Testis (tissue), 2 donors: ENCODE results near the gene COL6A3.

Experiments
- POLR2A ChIP-seq: fragments of 450-650 bp; IDR thresholded peaks from one replicate; pipeline ENCODE4 v1.6.1; 2017; ENCODE audit warnings: antibody characterized with exemption, mild to moderate bottlenecking, moderate library complexity
- TF ChIP-seq, protein P1 (sequence below), 3 experiments: fragments of 450-650 bp in 2 of 3; fragments of 200-600 bp in 1 of 3; sonication (generic) in 1 of 3; IDR thresholded peaks; one replicate each; pipeline ENCODE4 v1.5.1; 2016 to 2019; ENCODE audit warnings: antibody characterized with exemption in 3 of 3, mild to moderate bottlenecking in 2 of 3, moderate library complexity in 1 of 3

DNA sequence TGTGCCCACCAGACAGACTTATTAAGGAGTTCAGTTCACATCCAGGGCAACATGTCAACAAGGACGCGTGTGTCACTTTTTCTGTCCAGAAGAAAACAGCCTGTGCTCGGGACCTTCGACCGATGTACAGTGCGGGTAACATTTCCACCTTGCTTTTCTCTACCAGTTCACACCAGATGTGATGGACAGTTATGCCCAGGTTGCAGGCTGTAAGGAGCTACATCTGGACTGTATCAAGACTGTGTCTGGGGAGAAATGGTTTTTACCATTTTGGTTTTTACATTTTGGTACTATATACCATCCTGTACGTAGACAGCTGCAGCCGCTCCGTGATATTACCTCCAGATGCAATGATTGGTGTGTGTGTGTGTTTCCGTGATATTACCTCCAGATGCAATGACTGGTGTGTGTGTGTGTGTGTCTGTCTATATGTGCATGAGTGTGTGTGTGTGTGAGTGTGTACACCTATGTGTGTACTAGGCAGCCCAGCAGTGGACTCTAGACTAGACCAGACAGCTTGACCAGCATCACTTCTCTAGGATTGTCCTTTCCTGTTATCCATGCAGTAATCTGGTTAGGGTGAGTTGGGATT is 118.0 kb downstream of the COL6A3 start:
- TF ChIP-seq, protein P1, sequence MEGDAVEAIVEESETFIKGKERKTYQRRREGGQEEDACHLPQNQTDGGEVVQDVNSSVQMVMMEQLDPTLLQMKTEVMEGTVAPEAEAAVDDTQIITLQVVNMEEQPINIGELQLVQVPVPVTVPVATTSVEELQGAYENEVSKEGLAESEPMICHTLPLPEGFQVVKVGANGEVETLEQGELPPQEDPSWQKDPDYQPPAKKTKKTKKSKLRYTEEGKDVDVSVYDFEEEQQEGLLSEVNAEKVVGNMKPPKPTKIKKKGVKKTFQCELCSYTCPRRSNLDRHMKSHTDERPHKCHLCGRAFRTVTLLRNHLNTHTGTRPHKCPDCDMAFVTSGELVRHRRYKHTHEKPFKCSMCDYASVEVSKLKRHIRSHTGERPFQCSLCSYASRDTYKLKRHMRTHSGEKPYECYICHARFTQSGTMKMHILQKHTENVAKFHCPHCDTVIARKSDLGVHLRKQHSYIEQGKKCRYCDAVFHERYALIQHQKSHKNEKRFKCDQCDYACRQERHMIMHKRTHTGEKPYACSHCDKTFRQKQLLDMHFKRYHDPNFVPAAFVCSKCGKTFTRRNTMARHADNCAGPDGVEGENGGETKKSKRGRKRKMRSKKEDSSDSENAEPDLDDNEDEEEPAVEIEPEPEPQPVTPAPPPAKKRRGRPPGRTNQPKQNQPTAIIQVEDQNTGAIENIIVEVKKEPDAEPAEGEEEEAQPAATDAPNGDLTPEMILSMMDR (IDR thresholded peaks at IDR 0.05), result no peak
- no peak for TF ChIP-seq POLR2A
